Measurements from ENCODE around the gene STPG1. TPM values are rescaled to one million over a fixed set of nuclear protein-coding genes. Genes with fewer than 3 reads are reported as not detected.
A peak's percentile ranks its signal among the peaks of the same experiment; 100 is the strongest.

Gene STPG1
- total RNA-seq, 1 experiment from 2014 or later, result 12.8 TPM

- ChIA-PET CTCF (interaction anchor here (0.9 to 2.0 kb wide), 9 partner anchors 10 to 247 kb away, joined by 3 to 11 read pairs (median 6); partner anchors contain the start of gene NIPAL3), POLR2A (no interaction called here)
- no peak for TF ChIP-seq CDX4 (CRISPR knock-in tag; IDR thresholded peaks at IDR 0.05; ENCODE audit: borderline replicate concordance)
- Mint-ChIP-seq H3K4me1 (peaks cover 59% of the 10 kb centered on the region), H3K4me3 (peak overlapping the region; percentile 4; the same call in 1 of the 2 replicates), H3K36me3 (no peaks in the 10 kb centered on the region), H3K27me3 (ENCODE audit: low read depth) (no peaks in the 10 kb centered on the region; the same call in 1 of the 2 replicates), H3K27ac (peak overlapping the region; percentile 33), H3K9me3 (no peaks in the 10 kb centered on the region)
- ATAC-seq (peak; percentile 21), DNase-seq (ENCODE audit: low spot score) (no peak)
Measured at GRCh38 chr1:24340770-24341169, 72.8 kb downstream of the STPG1 start.

GRCh38 chr1:24339996-24340395, 73.6 kb downstream of the STPG1 start:
- Mint-ChIP-seq H3K36me3 (no peaks in the 10 kb centered on the region), H3K4me1 (peaks cover 59% of the 10 kb centered on the region), H3K4me3 (no peak overlapping the region), H3K27me3 (ENCODE audit: low read depth) (no peaks in the 10 kb centered on the region; the same call in 1 of the 2 replicates), H3K9me3 (no peaks in the 10 kb centered on the region), H3K27ac (no peak overlapping the region)
- no peak for ATAC-seq
- DNase-seq (ENCODE audit: low spot score), result no peak
- ChIA-PET CTCF (interaction anchor here (1.0 to 2.0 kb wide), 4 partner anchors 27 to 141 kb away, joined by 6 to 11 read pairs (median 10); no protein-coding TSS in a partner anchor), POLR2A (no interaction called here)
- no peak for TF ChIP-seq CREM (CRISPR knock-in tag; IDR thresholded peaks at IDR 0.05)
- TF ChIP-seq RELA (CRISPR knock-in tag; IDR thresholded peaks at IDR 0.05; ENCODE audit: borderline replicate concordance), result no peak
- no peak for TF ChIP-seq ATF2 (CRISPR knock-in tag; IDR thresholded peaks at IDR 0.05; ENCODE audit: borderline replicate concordance, low read depth)
- TF ChIP-seq ZNF317 (CRISPR knock-in tag; IDR thresholded peaks at IDR 0.05; ENCODE audit: borderline replicate concordance, low read depth), result no peak
- TF ChIP-seq JUN (CRISPR knock-in tag; IDR thresholded peaks at IDR 0.05), result no peak
- TF ChIP-seq FOXP1 (CRISPR knock-in tag; IDR thresholded peaks at IDR 0.05; ENCODE audit: borderline replicate concordance), result no peak
- TF ChIP-seq, protein P1, sequence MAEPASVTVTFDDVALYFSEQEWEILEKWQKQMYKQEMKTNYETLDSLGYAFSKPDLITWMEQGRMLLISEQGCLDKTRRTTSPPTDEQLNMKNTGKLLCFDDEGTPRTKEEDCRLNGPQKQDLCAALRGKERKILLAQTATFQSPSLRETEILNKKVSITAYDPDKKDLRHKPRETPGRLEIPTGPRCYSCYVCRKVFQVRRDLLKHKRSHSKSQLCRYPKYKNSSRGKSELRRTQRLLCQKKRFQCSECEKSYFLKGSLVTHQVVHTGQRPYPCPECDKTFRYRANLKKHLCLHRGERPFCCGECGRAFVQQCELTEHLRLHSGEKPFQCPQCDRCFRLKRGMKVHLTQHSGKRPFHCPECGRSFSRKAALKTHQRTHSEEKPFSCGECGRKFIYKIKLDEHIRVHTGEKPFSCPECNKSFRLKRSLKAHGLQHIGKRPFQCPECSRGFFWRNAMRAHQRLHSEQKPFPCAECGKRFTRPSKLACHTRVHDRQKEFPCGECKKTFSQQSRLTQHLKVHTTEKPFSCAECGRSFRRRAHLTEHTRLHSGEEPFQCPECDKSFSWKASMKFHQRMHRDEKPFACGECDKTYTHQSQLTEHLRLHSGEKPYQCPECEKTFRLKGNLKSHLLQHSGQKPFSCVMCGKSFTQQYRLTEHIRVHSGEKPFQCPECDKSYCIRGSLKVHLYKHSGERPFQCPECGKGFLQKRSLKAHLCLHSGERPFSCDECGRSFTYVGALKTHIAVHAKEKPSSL (CRISPR knock-in tag; conservative IDR thresholded peaks at IDR 0.05), result no peak
- no peak for TF ChIP-seq NFYB (CRISPR knock-in tag; conservative IDR thresholded peaks at IDR 0.05; ENCODE audit: low read depth)
- TF ChIP-seq, protein P2, sequence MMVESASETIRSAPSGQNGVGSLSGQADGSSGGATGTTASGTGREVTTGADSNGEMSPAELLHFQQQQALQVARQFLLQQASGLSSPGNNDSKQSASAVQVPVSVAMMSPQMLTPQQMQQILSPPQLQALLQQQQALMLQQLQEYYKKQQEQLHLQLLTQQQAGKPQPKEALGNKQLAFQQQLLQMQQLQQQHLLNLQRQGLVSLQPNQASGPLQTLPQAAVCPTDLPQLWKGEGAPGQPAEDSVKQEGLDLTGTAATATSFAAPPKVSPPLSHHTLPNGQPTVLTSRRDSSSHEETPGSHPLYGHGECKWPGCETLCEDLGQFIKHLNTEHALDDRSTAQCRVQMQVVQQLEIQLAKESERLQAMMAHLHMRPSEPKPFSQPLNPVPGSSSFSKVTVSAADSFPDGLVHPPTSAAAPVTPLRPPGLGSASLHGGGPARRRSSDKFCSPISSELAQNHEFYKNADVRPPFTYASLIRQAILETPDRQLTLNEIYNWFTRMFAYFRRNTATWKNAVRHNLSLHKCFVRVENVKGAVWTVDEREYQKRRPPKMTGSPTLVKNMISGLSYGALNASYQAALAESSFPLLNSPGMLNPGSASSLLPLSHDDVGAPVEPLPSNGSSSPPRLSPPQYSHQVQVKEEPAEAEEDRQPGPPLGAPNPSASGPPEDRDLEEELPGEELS (CRISPR knock-in tag; IDR thresholded peaks at IDR 0.05), result no peak
- no peak for TF ChIP-seq GTF2I (CRISPR knock-in tag; conservative IDR thresholded peaks at IDR 0.05)
- no peak for TF ChIP-seq ZNF232 (CRISPR knock-in tag; IDR thresholded peaks at IDR 0.05)
- TF ChIP-seq, protein P3, sequence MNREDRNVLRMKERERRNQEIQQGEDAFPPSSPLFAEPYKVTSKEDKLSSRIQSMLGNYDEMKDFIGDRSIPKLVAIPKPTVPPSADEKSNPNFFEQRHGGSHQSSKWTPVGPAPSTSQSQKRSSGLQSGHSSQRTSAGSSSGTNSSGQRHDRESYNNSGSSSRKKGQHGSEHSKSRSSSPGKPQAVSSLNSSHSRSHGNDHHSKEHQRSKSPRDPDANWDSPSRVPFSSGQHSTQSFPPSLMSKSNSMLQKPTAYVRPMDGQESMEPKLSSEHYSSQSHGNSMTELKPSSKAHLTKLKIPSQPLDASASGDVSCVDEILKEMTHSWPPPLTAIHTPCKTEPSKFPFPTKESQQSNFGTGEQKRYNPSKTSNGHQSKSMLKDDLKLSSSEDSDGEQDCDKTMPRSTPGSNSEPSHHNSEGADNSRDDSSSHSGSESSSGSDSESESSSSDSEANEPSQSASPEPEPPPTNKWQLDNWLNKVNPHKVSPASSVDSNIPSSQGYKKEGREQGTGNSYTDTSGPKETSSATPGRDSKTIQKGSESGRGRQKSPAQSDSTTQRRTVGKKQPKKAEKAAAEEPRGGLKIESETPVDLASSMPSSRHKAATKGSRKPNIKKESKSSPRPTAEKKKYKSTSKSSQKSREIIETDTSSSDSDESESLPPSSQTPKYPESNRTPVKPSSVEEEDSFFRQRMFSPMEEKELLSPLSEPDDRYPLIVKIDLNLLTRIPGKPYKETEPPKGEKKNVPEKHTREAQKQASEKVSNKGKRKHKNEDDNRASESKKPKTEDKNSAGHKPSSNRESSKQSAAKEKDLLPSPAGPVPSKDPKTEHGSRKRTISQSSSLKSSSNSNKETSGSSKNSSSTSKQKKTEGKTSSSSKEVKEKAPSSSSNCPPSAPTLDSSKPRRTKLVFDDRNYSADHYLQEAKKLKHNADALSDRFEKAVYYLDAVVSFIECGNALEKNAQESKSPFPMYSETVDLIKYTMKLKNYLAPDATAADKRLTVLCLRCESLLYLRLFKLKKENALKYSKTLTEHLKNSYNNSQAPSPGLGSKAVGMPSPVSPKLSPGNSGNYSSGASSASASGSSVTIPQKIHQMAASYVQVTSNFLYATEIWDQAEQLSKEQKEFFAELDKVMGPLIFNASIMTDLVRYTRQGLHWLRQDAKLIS (CRISPR knock-in tag; IDR thresholded peaks at IDR 0.05; ENCODE audit: borderline replicate concordance), result no peak
- TF ChIP-seq RORB (CRISPR knock-in tag; IDR thresholded peaks at IDR 0.05), result no peak
- TF ChIP-seq TEAD1 (CRISPR knock-in tag; IDR thresholded peaks at IDR 0.05), result no peak
- no peak for TF ChIP-seq ZNF671 (CRISPR knock-in tag; IDR thresholded peaks at IDR 0.05)
- TF ChIP-seq GABPB1 (CRISPR knock-in tag; IDR thresholded peaks at IDR 0.05), result no peak
- TF ChIP-seq NFE2L1 (CRISPR knock-in tag; IDR thresholded peaks at IDR 0.05), result no peak
- no peak for TF ChIP-seq ERG (CRISPR knock-in tag; IDR thresholded peaks at IDR 0.05)
- TF ChIP-seq JAZF1 (CRISPR knock-in tag; IDR thresholded peaks at IDR 0.05), result no peak

Measured in WTC11 (cell line).